22Rv1 (cell line): ENCODE results near the gene PRKAR1B.

Experiments
- H3K27ac ChIP-seq: fragments of 450-650 bp; 2 replicates; pipeline ENCODE4 v1.5.1; 2017
- ZFX ChIP-seq: fragments of 450-650 bp; IDR thresholded peaks from 2 replicates; pipeline ENCODE4 v1.6.1; 2017; ENCODE audit warnings: antibody characterized with exemption, borderline replicate concordance
- TF ChIP-seq, protein P1 (sequence below): fragments of 450-650 bp; IDR thresholded peaks from 2 replicates; pipeline ENCODE4 v1.5.1; 2017; ENCODE audit warnings: mild to moderate bottlenecking

The PRKAR1B gene

DNA sequence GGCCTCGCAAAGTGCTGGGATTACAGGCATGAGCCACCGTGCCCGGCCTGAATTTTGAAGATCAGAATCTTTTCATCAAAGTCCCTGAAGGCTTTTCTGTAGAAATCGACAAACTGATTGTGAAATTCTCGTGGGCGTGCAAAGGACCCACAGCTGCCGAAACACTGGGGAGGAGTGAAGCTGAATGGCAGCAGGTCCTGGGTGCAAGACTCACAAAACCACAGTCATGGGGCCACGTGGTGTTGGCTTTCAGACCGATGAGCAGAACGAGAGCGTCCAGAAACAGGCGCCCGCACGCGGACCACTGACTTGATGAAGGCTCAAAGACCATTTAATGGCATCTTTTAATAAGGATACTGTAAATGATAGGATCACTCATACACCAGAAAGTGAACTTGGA lies 24.7 kb upstream of the PRKAR1B start:
- TF ChIP-seq ZFX, result no peak
- TF ChIP-seq, protein P1, sequence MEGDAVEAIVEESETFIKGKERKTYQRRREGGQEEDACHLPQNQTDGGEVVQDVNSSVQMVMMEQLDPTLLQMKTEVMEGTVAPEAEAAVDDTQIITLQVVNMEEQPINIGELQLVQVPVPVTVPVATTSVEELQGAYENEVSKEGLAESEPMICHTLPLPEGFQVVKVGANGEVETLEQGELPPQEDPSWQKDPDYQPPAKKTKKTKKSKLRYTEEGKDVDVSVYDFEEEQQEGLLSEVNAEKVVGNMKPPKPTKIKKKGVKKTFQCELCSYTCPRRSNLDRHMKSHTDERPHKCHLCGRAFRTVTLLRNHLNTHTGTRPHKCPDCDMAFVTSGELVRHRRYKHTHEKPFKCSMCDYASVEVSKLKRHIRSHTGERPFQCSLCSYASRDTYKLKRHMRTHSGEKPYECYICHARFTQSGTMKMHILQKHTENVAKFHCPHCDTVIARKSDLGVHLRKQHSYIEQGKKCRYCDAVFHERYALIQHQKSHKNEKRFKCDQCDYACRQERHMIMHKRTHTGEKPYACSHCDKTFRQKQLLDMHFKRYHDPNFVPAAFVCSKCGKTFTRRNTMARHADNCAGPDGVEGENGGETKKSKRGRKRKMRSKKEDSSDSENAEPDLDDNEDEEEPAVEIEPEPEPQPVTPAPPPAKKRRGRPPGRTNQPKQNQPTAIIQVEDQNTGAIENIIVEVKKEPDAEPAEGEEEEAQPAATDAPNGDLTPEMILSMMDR, result no peak
- no peak overlapping the region for H3K27ac ChIP-seq

DNA sequence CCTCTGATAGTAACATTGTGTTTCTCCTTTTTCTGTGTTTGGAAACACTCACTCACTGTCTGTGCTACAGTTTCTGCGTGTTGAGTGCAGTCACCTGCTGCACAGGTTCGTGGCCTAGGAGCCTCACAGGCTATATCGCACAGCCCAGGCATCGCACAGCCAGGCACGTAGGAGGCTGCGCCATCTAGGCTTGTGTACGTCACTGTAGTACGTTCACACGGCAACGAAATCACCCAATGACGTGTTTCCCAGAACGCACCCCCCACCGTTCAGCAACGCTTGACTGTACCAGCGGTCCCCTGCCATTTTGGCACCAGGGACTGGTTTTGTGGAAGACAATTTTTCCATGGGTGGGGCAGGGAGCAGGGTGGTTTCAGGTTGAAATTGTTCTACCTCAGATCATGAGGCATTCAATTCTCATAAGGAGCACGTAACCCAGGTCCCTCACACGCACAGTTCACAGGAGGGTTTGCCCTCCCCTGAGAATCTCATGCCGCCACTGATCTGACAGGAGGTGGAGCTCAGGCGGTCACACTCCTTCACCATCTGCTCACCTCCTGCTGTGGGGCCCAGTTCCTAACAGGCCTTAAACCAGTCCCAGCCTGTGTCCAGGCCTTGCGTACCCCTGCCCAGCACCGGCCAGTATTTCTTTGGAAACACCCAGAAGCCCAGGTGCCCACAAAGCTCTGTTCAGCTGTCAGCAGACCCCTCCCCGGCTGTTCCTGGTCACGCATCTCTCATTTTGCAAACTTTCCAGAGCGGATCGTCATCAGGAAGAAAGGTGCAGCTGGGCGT lies 23.2 kb upstream of the PRKAR1B start:
- H3K27ac ChIP-seq, result no peak overlapping the region
- TF ChIP-seq, protein P1, result no peak
- TF ChIP-seq ZFX, result no peak

DNA sequence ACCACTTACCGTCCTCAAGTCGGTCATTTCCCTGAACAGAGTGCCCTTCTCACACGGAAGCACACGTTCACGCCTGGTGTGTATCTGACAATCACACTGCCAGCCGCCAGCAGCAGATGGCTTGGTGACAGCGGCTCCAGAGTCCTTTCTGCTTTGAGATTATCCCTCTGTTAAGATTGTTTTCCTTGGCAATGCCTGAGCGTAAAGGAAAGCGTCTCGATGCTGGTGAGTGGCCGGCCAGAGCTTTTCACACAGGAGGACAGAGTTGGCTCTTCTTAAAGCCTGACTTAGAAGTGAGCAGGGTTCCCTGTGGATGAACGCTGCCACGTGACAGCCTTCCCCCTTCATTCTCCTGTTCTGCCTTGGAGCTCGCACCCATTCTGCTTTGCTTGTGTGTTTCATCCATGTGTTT lies 22.1 kb upstream of the PRKAR1B start:
- TF ChIP-seq, protein P1, result no peak
- TF ChIP-seq ZFX, result no peak
- H3K27ac ChIP-seq, result no peak overlapping the region

DNA sequence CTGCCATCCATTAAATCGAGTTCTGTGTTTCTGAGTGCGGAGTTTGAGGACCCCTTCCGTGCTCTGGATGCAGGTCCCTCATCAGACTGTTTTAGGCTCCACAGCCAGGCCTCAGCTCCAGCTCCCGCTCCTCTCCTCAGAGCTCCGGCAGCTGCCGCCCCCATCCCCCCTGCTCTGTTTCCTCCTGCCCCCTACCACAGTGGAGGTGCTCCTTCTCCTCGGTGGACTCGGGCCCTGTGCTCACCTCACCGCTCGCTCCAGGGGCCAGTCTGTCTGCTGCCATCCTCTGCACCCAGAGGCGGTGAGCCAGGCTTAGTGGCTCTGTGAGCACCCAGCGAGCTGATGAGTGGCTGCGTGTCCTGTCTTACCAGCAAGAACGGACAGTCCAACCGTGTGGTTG lies 21.4 kb upstream of the PRKAR1B start:
- H3K27ac ChIP-seq, result no peak overlapping the region
- TF ChIP-seq, protein P1, result no peak
- TF ChIP-seq ZFX, result no peak

DNA sequence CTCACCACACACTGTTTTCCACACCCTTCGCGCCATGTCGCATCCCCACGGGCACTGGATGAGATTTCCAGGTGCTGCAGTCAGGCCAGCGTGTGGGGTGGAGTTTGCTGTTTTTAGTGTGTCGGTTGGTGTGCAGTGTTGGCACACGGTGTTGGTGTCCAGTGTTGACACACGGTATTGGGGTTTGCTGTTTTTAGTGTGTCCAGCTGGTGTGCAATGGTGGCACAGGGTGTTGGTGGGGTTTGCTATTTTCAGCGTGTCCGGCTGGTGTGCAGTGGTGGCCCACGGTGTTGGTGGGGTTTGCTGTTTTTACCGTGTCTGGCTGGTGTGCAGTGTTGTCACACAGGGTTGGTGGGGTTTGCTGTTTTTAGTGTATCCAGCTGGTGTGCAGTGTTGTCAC lies 20.1 kb upstream of the PRKAR1B start:
- H3K27ac ChIP-seq, result no peak overlapping the region
- no peak for TF ChIP-seq ZFX
- TF ChIP-seq, protein P1, result no peak

DNA sequence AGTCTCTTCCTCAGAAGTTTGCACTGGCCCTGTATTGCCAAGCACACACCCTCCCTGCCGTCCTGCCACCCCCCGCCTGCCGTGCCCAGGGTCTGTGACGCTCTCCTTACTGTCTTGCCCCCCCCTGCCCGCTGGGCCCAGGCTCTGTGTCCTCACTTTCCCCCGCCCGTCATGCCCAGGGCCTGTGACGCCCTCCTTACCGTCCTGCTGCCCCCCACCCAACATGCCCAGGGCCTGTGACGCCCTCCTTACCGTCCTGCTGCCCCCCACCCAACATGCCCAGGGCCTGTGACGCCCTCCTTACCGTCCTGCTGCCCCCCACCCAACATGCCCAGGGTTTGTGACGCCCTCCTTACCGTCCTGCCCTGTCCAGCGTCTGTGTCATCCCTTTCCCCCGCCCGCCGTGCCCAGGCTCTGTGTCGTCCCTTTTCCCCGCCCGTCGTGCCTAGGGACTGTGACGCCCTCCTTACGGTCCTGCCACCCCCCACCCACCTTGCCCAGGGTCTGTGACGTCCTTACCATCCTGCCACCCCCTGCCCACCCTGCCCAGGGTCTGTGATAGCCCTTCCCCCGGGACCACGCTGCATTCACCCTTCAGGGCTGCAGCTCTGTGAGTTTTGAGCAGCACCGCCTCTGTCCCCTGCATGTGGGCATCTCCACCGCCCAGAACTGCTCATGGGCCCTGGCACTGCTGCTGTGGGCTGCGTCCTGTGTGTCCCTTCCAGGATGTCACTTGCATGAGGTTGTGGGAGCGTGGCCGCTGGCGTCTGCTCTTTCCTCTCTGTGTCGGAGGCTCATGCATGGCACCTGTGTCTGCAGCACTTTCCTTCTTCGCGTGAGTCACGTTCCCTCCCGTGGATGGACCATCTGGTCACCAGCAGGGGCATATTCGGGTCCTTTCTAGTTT lies 19.3 kb upstream of the PRKAR1B start:
- no peak overlapping the region for H3K27ac ChIP-seq
- TF ChIP-seq ZFX, result no peak
- TF ChIP-seq, protein P1, result no peak
